Measurements from ENCODE around the gene HEMGN. TPM values are rescaled to one million over a fixed set of nuclear protein-coding genes. Genes with fewer than 3 reads are reported as not detected.
A peak's percentile ranks its signal among the peaks of the same experiment; 100 is the strongest.

HEMGN gene
- total RNA-seq, 3 donors from 2014 or later (not counting 1 experiment from before 2014, with no cell fraction given), result 0.47 to 0.75 (median 0.75) TPM

GRCh38 chr9:97923529-97924108, 14.4 kb downstream of the HEMGN start:
- WGBS (ENCODE audit: insufficient coverage), result 0% methylated on average over 7 of the region's 8 CpGs
- peak overlapping the region; percentile 16 for H3K4me3 ChIP-seq (ENCODE audit: low read length)
- H3K27me3 ChIP-seq (ENCODE audit: control insufficient read depth, insufficient read depth, low read length), result no peaks in the 10 kb centered on the region
- intact Hi-C loops (cut with micrococcal nuclease), result loop anchor here (1.0 to 5.0 kb wide), 8 partner anchors 15 to 339 kb away; partner anchors contain the start of genes HEMGN, NANS, NCBP1 and TBC1D2
- peaks cover 44% of the 10 kb centered on the region in 2 donors for H3K4me1 Mint-ChIP-seq
- DNase-seq, result peak; percentile 61 to 88
- H3K27me3 Mint-ChIP-seq (ENCODE audit: low read depth in 2 of 2), result no peaks in the 10 kb centered on the region
- peak overlapping the region; percentile 92 for H3K4me3 Mint-ChIP-seq
- H3K36me3 Mint-ChIP-seq, result no peaks in the 10 kb centered on the region
- H3K36me3 ChIP-seq (ENCODE audit: control insufficient read depth, insufficient read depth, low read length), result peaks cover 4% of the 10 kb centered on the region
- peak overlapping the region; percentile 40 for H3K27ac ChIP-seq (ENCODE audit: low read length)
- peak overlapping the region; percentile 98 for H3K27ac Mint-ChIP-seq
- peak; percentile 21 to 44 (median 32) for ATAC-seq
- peak; percentile 97 for TF ChIP-seq CTCF (IDR thresholded peaks at IDR 0.05)
- no peaks in the 10 kb centered on the region for H3K9me3 ChIP-seq (ENCODE audit: control insufficient read depth, insufficient read depth, low read length)
- H3K4me1 ChIP-seq (ENCODE audit: control insufficient read depth, insufficient read depth, low read length), result peaks cover 13% of the 10 kb centered on the region
- H3K9me3 Mint-ChIP-seq, result no peaks in the 10 kb centered on the region

GRCh38 chr9:97921959-97922724, 15.8 kb downstream of the HEMGN start, which contains the start of gene TRMO:
TSS of gene TRMO (minus strand) at chr9:97922500. CDS start at chr9:97922493, 7 bp downstream.
- DNase-seq (peak; percentile 98 to 100), ATAC-seq (peak; percentile 75 to 93 (median 81))
- Histone ChIP-seq H3K36me3 (ENCODE audit: control insufficient read depth, insufficient read depth, low read length) (peaks cover 5% of the 10 kb centered on the region), H3K9me3 (ENCODE audit: control insufficient read depth, insufficient read depth, low read length) (no peaks in the 10 kb centered on the region), H3K4me3 (ENCODE audit: low read length) (peak within 1 kb of the TSS; percentile 78), H3K4me1 (ENCODE audit: control insufficient read depth, insufficient read depth, low read length) (peaks cover 13% of the 10 kb centered on the region), H3K27me3 (ENCODE audit: control insufficient read depth, insufficient read depth, low read length) (no peaks in the 10 kb centered on the region), H3K27ac (ENCODE audit: low read length) (peak within 1 kb of the TSS; percentile 99)
- WGBS (ENCODE audit: insufficient coverage), result under 1% methylated on average over 54 of the region's 54 CpGs
- peak within 1 kb of the TSS; percentile 98 for H3K27ac Mint-ChIP-seq
- H3K36me3 Mint-ChIP-seq, result no peaks in the 10 kb centered on the region
- H3K9me3 Mint-ChIP-seq, result no peaks in the 10 kb centered on the region
- TF ChIP-seq CTCF (IDR thresholded peaks at IDR 0.05), result peak; percentile 56
- H3K4me3 Mint-ChIP-seq, result peak within 1 kb of the TSS; percentile 92
- intact Hi-C loops (cut with micrococcal nuclease), result loop anchor here (1.0 to 5.0 kb wide), 6 partner anchors 62 to 341 kb away; partner anchors contain the start of genes NANS, NCBP1, TBC1D2 and TSTD2
- peaks cover 45 to 46% of the 10 kb centered on the region in 2 donors for H3K4me1 Mint-ChIP-seq
- H3K27me3 Mint-ChIP-seq (ENCODE audit: low read depth in 2 of 2), result no peaks in the 10 kb centered on the region

GRCh38 chr9:97919217-97919813, 18.7 kb downstream of the HEMGN start:
- Histone ChIP-seq H3K9me3 (ENCODE audit: control insufficient read depth, insufficient read depth, low read length) (no peaks in the 10 kb centered on the region), H3K27ac (ENCODE audit: low read length) (no peak overlapping the region), H3K27me3 (ENCODE audit: control insufficient read depth, insufficient read depth, low read length) (no peaks in the 10 kb centered on the region), H3K36me3 (ENCODE audit: control insufficient read depth, insufficient read depth, low read length) (peaks cover 25% of the 10 kb centered on the region), H3K4me3 (ENCODE audit: low read length) (no peak overlapping the region), H3K4me1 (ENCODE audit: control insufficient read depth, insufficient read depth, low read length) (peaks cover 13% of the 10 kb centered on the region)
- no peak for ATAC-seq
- DNase-seq, result no peak
- intact Hi-C loops (cut with micrococcal nuclease), result no loop called here
- H3K27ac Mint-ChIP-seq, result peak overlapping the region; percentile 98
- H3K36me3 Mint-ChIP-seq, result no peaks in the 10 kb centered on the region
- H3K4me1 Mint-ChIP-seq, result peaks cover 45 to 46% of the 10 kb centered on the region in 2 donors
- H3K4me3 Mint-ChIP-seq, result peak overlapping the region; percentile 39
- no peak for TF ChIP-seq CTCF (IDR thresholded peaks at IDR 0.05)
- no peaks in the 10 kb centered on the region for H3K9me3 Mint-ChIP-seq
- no peaks in the 10 kb centered on the region for H3K27me3 Mint-ChIP-seq (ENCODE audit: low read depth in 2 of 2)
